ENCODE data around the gene ZNF609. TPM values are rescaled to one million over a fixed set of nuclear protein-coding genes. Genes with fewer than 3 reads are reported as not detected.
A peak's percentile ranks its signal among the peaks of the same experiment; 100 is the strongest.

The ZNF609 gene
- total RNA-seq, 1 experiment from 2014 or later: 9.9 TPM

- peak; percentile 45; the same call in 1 of the 2 replicates for ATAC-seq
Measured at GRCh38 chr15:64566629-64567427, 106.5 kb downstream of the ZNF609 start.

GRCh38 chr15:64568765-64569164 lies 108.4 kb downstream of the ZNF609 start:
- no TSS peak for BruUV-seq (replicated peaks)
- POLR2A ChIA-PET (ENCODE audit: unreplicated experiment): no interaction called here
- DNase-seq (peak; percentile 15), ATAC-seq (peak; percentile 38; the same call in 1 of the 2 replicates)
- Histone ChIP-seq H3K4me3 (ENCODE audit: low read length) (no peak overlapping the region), H3K27ac (ENCODE audit: low read length) (no peak overlapping the region), H3K9ac (ENCODE audit: low read length) (no peak overlapping the region), H3K79me2 (ENCODE audit: low read length) (0 out of 2 replicates have a peak, but pooled peaks cover 17% of the 10 kb centered on the region), H3K36me3 (ENCODE audit: low read depth, low read length) (no peaks in the 10 kb centered on the region), H3K4me1 (ENCODE audit: insufficient read depth, low read length) (peaks cover 11% of the 10 kb centered on the region; the same call in 1 of the 2 replicates), H3K4me2 (ENCODE audit: low read length) (no peak overlapping the region), H3K9me2 (replicated peaks; ENCODE audit: low read length) (no peaks in the 10 kb centered on the region), H3F3A (ENCODE audit: low read length, unreplicated experiment) (no peaks in the 10 kb centered on the region), H2AFZ (ENCODE audit: low read length) (no peak overlapping the region), H3K27me3 (ENCODE audit: low read length) (no peaks in the 10 kb centered on the region), H4K20me1 (ENCODE audit: low read length) (no peaks in the 10 kb centered on the region), H3K9me3 (ENCODE audit: low read length) (no peaks in the 10 kb centered on the region)
- no peak for TF ChIP-seq CTCF (conservative IDR thresholded peaks at IDR 0.05; ENCODE audit: low read depth, low read length)
- TF ChIP-seq EZH2phosphoT487 (IDR thresholded peaks at IDR 0.05; ENCODE audit: borderline replicate concordance, low read length): no peak
- no peak for TF ChIP-seq EZH2 (IDR thresholded peaks at IDR 0.05; ENCODE audit: low read length, unreplicated experiment)
- intact Hi-C loops (cut with micrococcal nuclease): no loop called here
- CTCF ChIA-PET: no interaction called here

More at GRCh38 chr15:64566629-64567427, 106.5 kb downstream of the ZNF609 start:
- TF ChIP-seq EZH2 (IDR thresholded peaks at IDR 0.05; ENCODE audit: low read length, unreplicated experiment): no peak
- TF ChIP-seq CTCF (conservative IDR thresholded peaks at IDR 0.05; ENCODE audit: low read depth, low read length): no peak
- no peak for TF ChIP-seq EZH2phosphoT487 (IDR thresholded peaks at IDR 0.05; ENCODE audit: borderline replicate concordance, low read length)
- H3K27me3 ChIP-seq (ENCODE audit: low read length): no peaks in the 10 kb centered on the region
- no peak overlapping the region for H3K4me3 ChIP-seq (ENCODE audit: low read length)
- intact Hi-C loops (cut with micrococcal nuclease): no loop called here
- ChIA-PET POLR2A (ENCODE audit: unreplicated experiment) (interaction anchor here (0.7 kb wide), 1 partner anchor 602 kb away, joined by 8 read pairs; no protein-coding TSS in a partner anchor), CTCF (interaction anchor here (0.7 kb wide), 1 partner anchor 230 kb away, joined by 3 read pairs; no protein-coding TSS in a partner anchor)
- H3K4me2 ChIP-seq (ENCODE audit: low read length): no peak overlapping the region
- H3K27ac ChIP-seq (ENCODE audit: low read length): no peak overlapping the region
- H2AFZ ChIP-seq (ENCODE audit: low read length): no peak overlapping the region
- H3K9ac ChIP-seq (ENCODE audit: low read length): no peak overlapping the region
- peaks cover 10% of the 10 kb centered on the region; the same call in 1 of the 2 replicates for H3K4me1 ChIP-seq (ENCODE audit: insufficient read depth, low read length)
- BruUV-seq (replicated peaks): no TSS peak
- H4K20me1 ChIP-seq (ENCODE audit: low read length): no peaks in the 10 kb centered on the region
- DNase-seq: no peak
- H3F3A ChIP-seq (ENCODE audit: low read length, unreplicated experiment): no peaks in the 10 kb centered on the region
- H3K79me2 ChIP-seq (ENCODE audit: low read length): 0 out of 2 replicates have a peak, but pooled peaks cover 16% of the 10 kb centered on the region
- no peaks in the 10 kb centered on the region for H3K9me3 ChIP-seq (ENCODE audit: low read length)
- no peaks in the 10 kb centered on the region; the same call in 1 of the 2 replicates for H3K36me3 ChIP-seq (ENCODE audit: low read depth, low read length)
- H3K9me2 ChIP-seq (replicated peaks; ENCODE audit: low read length): no peaks in the 10 kb centered on the region

GRCh38 chr15:64571857-64572291 lies 111.5 kb downstream of the ZNF609 start:
- 0 out of 2 replicates have a peak, but pooled peaks cover 17% of the 10 kb centered on the region for H3K79me2 ChIP-seq (ENCODE audit: low read length)
- H3K36me3 ChIP-seq (ENCODE audit: low read depth, low read length): no peaks in the 10 kb centered on the region
- no peaks in the 10 kb centered on the region for H3K9me3 ChIP-seq (ENCODE audit: low read length)
- no TSS peak for BruUV-seq (replicated peaks)
- no peak overlapping the region for H3K27ac ChIP-seq (ENCODE audit: low read length)
- intact Hi-C loops (cut with micrococcal nuclease): no loop called here
- no peaks in the 10 kb centered on the region for H4K20me1 ChIP-seq (ENCODE audit: low read length)
- no peaks in the 10 kb centered on the region for H3F3A ChIP-seq (ENCODE audit: low read length, unreplicated experiment)
- no peak overlapping the region for H2AFZ ChIP-seq (ENCODE audit: low read length)
- no peak for ATAC-seq
- ChIA-PET POLR2A (ENCODE audit: unreplicated experiment) (no interaction called here), CTCF (no interaction called here)
- H3K9ac ChIP-seq (ENCODE audit: low read length): no peak overlapping the region
- H3K4me3 ChIP-seq (ENCODE audit: low read length): no peak overlapping the region
- peaks cover 11% of the 10 kb centered on the region; the same call in 1 of the 2 replicates for H3K4me1 ChIP-seq (ENCODE audit: insufficient read depth, low read length)
- H3K9me2 ChIP-seq (replicated peaks; ENCODE audit: low read length): no peaks in the 10 kb centered on the region
- DNase-seq: peak; percentile 31
- H3K4me2 ChIP-seq (ENCODE audit: low read length): no peak overlapping the region
- H3K27me3 ChIP-seq (ENCODE audit: low read length): no peaks in the 10 kb centered on the region
- TF ChIP-seq CTCF (conservative IDR thresholded peaks at IDR 0.05; ENCODE audit: low read depth, low read length): no peak
- TF ChIP-seq EZH2phosphoT487 (IDR thresholded peaks at IDR 0.05; ENCODE audit: borderline replicate concordance, low read length): no peak
- TF ChIP-seq EZH2 (IDR thresholded peaks at IDR 0.05; ENCODE audit: low read length, unreplicated experiment): no peak
